T-helper 17 cell (primary cell): ENCODE data around the gene SYT14. TPM values are rescaled to one million over a fixed set of nuclear protein-coding genes. Genes with fewer than 3 reads are reported as not detected.
"Not testable (repeated sequence)": the region's sequence is repeated elsewhere in the genome, so short reads cannot be mapped to it uniquely, and the experiment has no call there.

Source experiments
- ATAC-seq: fragments of 150-1000 bp; cut with Tn5 transposase; 2 replicates; pipeline ENCODE4 v1.10.0; 2021; ENCODE audit warnings: mild to moderate bottlenecking, moderate library complexity
- DNase-seq, 3 donors: peaks; one replicate each; pipeline versions ENCODE4 v3.0.0 to v3.0.0-alpha.2; 2020 to 2021
- H3K9me3 ChIP-seq: one replicate; pipeline ENCODE4 v1.7.0; 2013; ENCODE audit warnings: low read length, mild to moderate bottlenecking; ENCODE audit not compliant: control insufficient read depth, poor library complexity, severe bottlenecking
- H3K27ac Mint-ChIP-seq: one replicate; pipeline ENCODE4 v1.8.0; 2022; ENCODE audit warnings: mild to moderate bottlenecking, moderate library complexity, mixed read lengths
- H3K27me3 Mint-ChIP-seq: one replicate; pipeline ENCODE4 v1.8.0; 2022; ENCODE audit warnings: mixed read lengths
- H3K36me3 Mint-ChIP-seq: one replicate; pipeline ENCODE4 v1.8.0; 2022; ENCODE audit warnings: low read depth, mixed read lengths
- H3K4me1 Mint-ChIP-seq: one replicate; pipeline ENCODE4 v1.8.0; 2022; ENCODE audit warnings: mild to moderate bottlenecking, mixed read lengths
- H3K4me3 Mint-ChIP-seq: one replicate; pipeline ENCODE4 v1.8.0; 2022; ENCODE audit warnings: mild to moderate bottlenecking, moderate library complexity, mixed read lengths
- total RNA-seq, 4 donors: library from RNA in 2 of 4; stranded (reverse) in 2 of 4; gene quantifications; one replicate each; pipeline ENCODE4 v1.2.3 and lab custom pipeline; 2022 to 2026

Gene SYT14
- total RNA-seq (not detected), total RNA-seq (lab: John Stamatoyannopoulos, UW) (0 to 0.46 reads per million in 2 donors)

- peaks cover 80% of the 10 kb centered on the region for H3K27me3 Mint-ChIP-seq
- no peak within 1 kb of the TSS for H3K27ac Mint-ChIP-seq
- DNase-seq (no peak), ATAC-seq (no peak)
- H3K9me3 ChIP-seq, result no peaks in the 10 kb centered on the region
- H3K4me3 Mint-ChIP-seq, result peak within 1 kb of the TSS; percentile 77
- H3K36me3 Mint-ChIP-seq, result peaks cover 6% of the 10 kb centered on the region
- peaks cover 3% of the 10 kb centered on the region for H3K4me1 Mint-ChIP-seq
Measured at GRCh38 chr1:209937996-209938959, at the start of gene SYT14. Gene SYT14, plus strand, starts transcription at chr1:209938217. Its CDS starts 48 bp downstream, at chr1:209938265.

- H3K4me1 Mint-ChIP-seq, H3K27ac Mint-ChIP-seq, H3K9me3 ChIP-seq, DNase-seq, H3K4me3 Mint-ChIP-seq, ATAC-seq, H3K36me3 Mint-ChIP-seq: not testable (repeated sequence)
- H3K27me3 Mint-ChIP-seq, result peaks cover 44% of the 10 kb centered on the region
Measured at GRCh38 chr1:209888291-209889076, 49.5 kb upstream of the SYT14 start.

GRCh38 chr1:209889077-209889418, 49.0 kb upstream of the SYT14 start:
- Mint-ChIP-seq H3K27me3 (peaks cover 39% of the 10 kb centered on the region), H3K4me1 (no peaks in the 10 kb centered on the region), H3K27ac (no peak overlapping the region), H3K4me3 (no peak overlapping the region), H3K36me3 (no peaks in the 10 kb centered on the region)
- DNase-seq (no peak), ATAC-seq (no peak)
- no peaks in the 10 kb centered on the region for H3K9me3 ChIP-seq

- Mint-ChIP-seq H3K4me1 (peaks cover 5% of the 10 kb centered on the region), H3K36me3 (no peaks in the 10 kb centered on the region), H3K4me3 (no peak overlapping the region), H3K27ac (no peak overlapping the region), H3K27me3 (peaks cover 41% of the 10 kb centered on the region)
- H3K9me3 ChIP-seq, result no peaks in the 10 kb centered on the region
- ATAC-seq (no peak), DNase-seq (no peak)
Measured at GRCh38 chr1:209890641-209891330, 47.2 kb upstream of the SYT14 start.

DNA sequence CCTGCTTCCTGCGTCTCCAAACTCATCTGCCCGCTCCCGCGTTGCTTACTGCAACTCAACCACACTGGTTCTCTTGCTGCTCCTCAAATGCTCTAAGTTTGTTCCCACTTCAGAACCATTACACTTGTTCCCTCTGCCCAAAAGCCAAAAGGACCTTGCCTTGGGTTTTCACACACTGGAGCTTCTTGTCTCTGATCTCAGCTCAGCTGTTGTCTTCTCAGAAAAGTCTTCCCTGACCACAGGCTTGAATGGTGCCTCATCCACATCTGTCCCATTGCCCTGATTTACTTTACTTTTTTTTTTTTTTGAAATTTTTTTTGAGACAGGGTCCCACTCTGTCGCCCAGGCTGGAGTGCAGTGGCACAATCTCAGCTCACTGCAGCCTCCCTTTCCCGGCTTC, 44.3 kb upstream of the SYT14 start:
- Mint-ChIP-seq H3K4me1 (peaks cover 6% of the 10 kb centered on the region), H3K27me3 (peaks cover 35% of the 10 kb centered on the region), H3K27ac (no peak overlapping the region), H3K36me3 (no peaks in the 10 kb centered on the region), H3K4me3 (no peak overlapping the region)
- no peak for DNase-seq
- no peaks in the 10 kb centered on the region for H3K9me3 ChIP-seq
- ATAC-seq, result no peak

- Mint-ChIP-seq H3K4me3 (no peak overlapping the region), H3K27me3 (peaks cover 49% of the 10 kb centered on the region), H3K4me1 (peaks cover 6% of the 10 kb centered on the region), H3K36me3 (peaks cover 3% of the 10 kb centered on the region), H3K27ac (no peak overlapping the region)
- ATAC-seq (no peak), DNase-seq (no peak)
- no peaks in the 10 kb centered on the region for H3K9me3 ChIP-seq
Measured at GRCh38 chr1:209895709-209896108, 42.3 kb upstream of the SYT14 start.

DNA sequence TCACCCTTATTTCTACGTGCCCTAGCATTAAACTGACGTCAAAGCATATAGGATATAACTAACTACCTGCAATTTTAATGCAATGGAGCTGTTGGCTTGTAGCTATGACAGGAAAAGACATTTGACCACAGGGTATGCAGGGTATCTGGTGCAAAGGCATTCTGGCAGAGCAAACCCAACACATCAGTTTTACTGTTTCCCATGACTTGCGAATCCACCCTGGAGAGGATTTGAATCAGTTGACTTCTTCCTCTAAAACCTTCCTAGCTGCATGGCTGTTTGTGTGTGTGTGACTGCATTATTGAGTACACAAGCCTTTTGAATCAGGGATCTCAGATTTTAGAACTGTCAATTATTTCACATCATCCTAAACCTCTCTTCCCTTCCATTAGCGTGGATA, 41.7 kb upstream of the SYT14 start:
- peaks cover 53% of the 10 kb centered on the region for H3K27me3 Mint-ChIP-seq
- H3K4me3 Mint-ChIP-seq, result no peak overlapping the region
- peaks cover 6% of the 10 kb centered on the region for H3K4me1 Mint-ChIP-seq
- H3K9me3 ChIP-seq, result no peaks in the 10 kb centered on the region
- no peak overlapping the region for H3K27ac Mint-ChIP-seq
- H3K36me3 Mint-ChIP-seq, result peaks cover 3% of the 10 kb centered on the region
- DNase-seq, result no peak
- no peak for ATAC-seq

- H3K27me3 Mint-ChIP-seq, result peaks cover 53% of the 10 kb centered on the region
- not testable (repeated sequence) for DNase-seq, H3K36me3 Mint-ChIP-seq, H3K4me1 Mint-ChIP-seq, H3K27ac Mint-ChIP-seq, H3K4me3 Mint-ChIP-seq, ATAC-seq, H3K9me3 ChIP-seq
Measured at GRCh38 chr1:209898271-209898670, 39.7 kb upstream of the SYT14 start.

GRCh38 chr1:209898851-209899250, 39.2 kb upstream of the SYT14 start:
- not testable (repeated sequence) for H3K36me3 Mint-ChIP-seq

GRCh38 chr1:209899948-209900347, 38.1 kb upstream of the SYT14 start:
- Mint-ChIP-seq H3K27ac (no peak overlapping the region), H3K4me1 (peaks cover 4% of the 10 kb centered on the region), H3K36me3 (peaks cover 3% of the 10 kb centered on the region), H3K27me3 (peaks cover 43% of the 10 kb centered on the region), H3K4me3 (no peak overlapping the region)
- ATAC-seq (no peak), DNase-seq (no peak)
- H3K9me3 ChIP-seq, result no peaks in the 10 kb centered on the region

More at GRCh38 chr1:209898851-209899250, 39.2 kb upstream of the SYT14 start:
- not testable (repeated sequence) for H3K9me3 ChIP-seq, H3K4me3 Mint-ChIP-seq, ATAC-seq, H3K27ac Mint-ChIP-seq, H3K4me1 Mint-ChIP-seq, DNase-seq
- peaks cover 53% of the 10 kb centered on the region for H3K27me3 Mint-ChIP-seq

- ATAC-seq (no peak), DNase-seq (no peak)
- Mint-ChIP-seq H3K27ac (no peak overlapping the region), H3K4me1 (peaks cover under 1% of the 10 kb centered on the region), H3K27me3 (peaks cover 39% of the 10 kb centered on the region), H3K4me3 (no peak overlapping the region), H3K36me3 (peaks cover 3% of the 10 kb centered on the region)
- H3K9me3 ChIP-seq, result no peaks in the 10 kb centered on the region
Measured at GRCh38 chr1:209900734-209901133, 37.3 kb upstream of the SYT14 start.

DNA sequence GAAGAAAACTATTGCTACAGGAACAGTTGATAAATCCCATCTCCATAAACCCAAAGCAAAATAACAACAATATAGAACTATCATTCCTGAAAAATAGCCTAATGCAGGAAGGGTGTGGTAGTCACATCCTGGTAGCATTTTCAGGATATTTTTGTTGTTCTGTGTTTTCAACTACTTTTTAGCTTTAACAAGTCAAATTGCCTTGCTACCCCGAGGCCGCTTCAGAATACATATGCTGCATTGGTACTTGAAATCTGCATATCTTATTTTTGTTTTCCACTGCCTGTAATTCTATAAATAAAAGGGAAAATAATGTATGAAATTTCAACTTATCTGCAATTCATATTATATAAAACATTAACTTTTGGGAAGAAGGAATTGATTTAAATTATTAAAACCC, 36.8 kb upstream of the SYT14 start:
- no peak overlapping the region for H3K27ac Mint-ChIP-seq
- ATAC-seq, result no peak
- H3K4me3 Mint-ChIP-seq, result no peak overlapping the region
- H3K36me3 Mint-ChIP-seq, result peaks cover 3% of the 10 kb centered on the region
- H3K4me1 Mint-ChIP-seq, result no peaks in the 10 kb centered on the region
- peaks cover 34% of the 10 kb centered on the region for H3K27me3 Mint-ChIP-seq
- no peaks in the 10 kb centered on the region for H3K9me3 ChIP-seq
- DNase-seq, result no peak

DNA sequence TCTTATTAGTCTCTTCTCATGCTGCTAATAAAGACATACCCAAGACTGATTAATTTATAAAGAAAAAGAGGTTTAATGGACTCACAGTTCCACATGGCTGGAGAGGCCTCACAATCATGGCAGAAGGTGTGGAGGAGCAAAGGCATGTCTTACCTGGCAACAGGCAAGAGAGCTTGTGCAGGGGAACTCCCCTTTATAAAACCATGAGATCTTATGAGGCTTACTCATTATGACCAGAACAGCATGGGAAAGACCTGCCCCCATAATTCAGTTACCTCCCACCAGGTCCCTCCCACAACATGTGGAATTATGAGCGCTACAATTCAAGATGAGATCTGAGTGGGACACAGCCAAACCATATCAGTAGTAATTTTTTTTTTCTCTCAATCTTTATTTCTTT, 33.2 kb upstream of the SYT14 start:
- ATAC-seq, H3K4me1 Mint-ChIP-seq: not testable (repeated sequence)

More for the DNA sequence above, 33.2 kb upstream of the SYT14 start:
- DNase-seq, H3K27ac Mint-ChIP-seq, H3K36me3 Mint-ChIP-seq, H3K9me3 ChIP-seq, H3K4me3 Mint-ChIP-seq: not testable (repeated sequence)
- H3K27me3 Mint-ChIP-seq, result peaks cover 13% of the 10 kb centered on the region
